IMR-90 (cell line): ENCODE measurements around the gene ZNF616. TPM values are rescaled to one million over a fixed set of nuclear protein-coding genes. Genes with fewer than 3 reads are reported as not detected.

Experiments used
- ATAC-seq: fragments of 200-7000 bp; cut with Tn5 transposase; 2 replicates; pipeline ENCODE4 v1.9.1; 2020; ENCODE audit warnings: low read depth, mild to moderate bottlenecking, moderate library complexity
- BruUV-seq: library from RNA; stranded (reverse); fragments of 400-500 nt; replicated peaks from 2 replicates; lab custom pipeline; 2021; lab: Mats Ljungman, UMichigan
- CTCF ChIA-PET: fragments of 300-600 bp; formaldehyde crosslinking; extraction: SDS; loops from one replicate; lab custom pipeline; 2021; ENCODE audit warnings: antibody characterized with exemption; lab: Yijun Ruan, JAX
- POLR2A ChIA-PET: fragments of 300-600 bp; sonication (Branson Sonifier 250); formaldehyde crosslinking; loops from one replicate; lab custom pipeline; 2022; ENCODE audit warnings: antibody characterized with exemption; ENCODE audit not compliant: unreplicated experiment; lab: Charles Lee
- DNase-seq: peaks from one replicate; pipeline ENCODE4 v3.0.0; 2013
- H2AFZ ChIP-seq: replicated peaks from 2 replicates; pipeline ENCODE3; 2013; ENCODE audit warnings: low read length, mild to moderate bottlenecking; ENCODE audit not compliant: poor library complexity
- H2AK5ac ChIP-seq: 2 replicates; pipeline ENCODE4 v1.6.1; 2013; ENCODE audit warnings: low read depth, low read length, inconsistent platforms
- H2AK9ac ChIP-seq: replicated peaks from 2 replicates; pipeline ENCODE3; 2013; ENCODE audit warnings: mild to moderate bottlenecking, low read depth, low read length, moderate library complexity; ENCODE audit not compliant: poor library complexity
- H2BK120ac ChIP-seq: 2 replicates; pipeline ENCODE4 v1.6.1; 2013; ENCODE audit warnings: low read depth, low read length, inconsistent platforms
- H2BK15ac ChIP-seq: 3 replicates; pipeline ENCODE4 v1.6.1; 2013; ENCODE audit warnings: low read depth, low read length, inconsistent platforms
- H2BK20ac ChIP-seq: 2 replicates; pipeline ENCODE4 v1.6.1; 2013; ENCODE audit warnings: low read depth, mild to moderate bottlenecking, inconsistent platforms, low read length, moderate library complexity
- H2BK5ac ChIP-seq: 2 replicates; pipeline ENCODE4 v1.6.1; 2013; ENCODE audit warnings: mild to moderate bottlenecking, low read depth, low read length, inconsistent platforms; ENCODE audit not compliant: poor library complexity, severe bottlenecking
- H3K14ac ChIP-seq: replicated peaks from 2 replicates; pipeline ENCODE4 v1.6.1; 2013; ENCODE audit warnings: low read depth, low read length, inconsistent platforms
- H3K18ac ChIP-seq: 2 replicates; pipeline ENCODE4 v1.6.1; 2013; ENCODE audit warnings: low read depth, low read length, control low read depth
- H3K23ac ChIP-seq: 2 replicates; pipeline ENCODE4 v1.6.1; 2013; ENCODE audit warnings: low read depth, low read length, inconsistent platforms
- H3K27ac ChIP-seq: 2 replicates; pipeline ENCODE4 v1.5.1; 2013; ENCODE audit warnings: mild to moderate bottlenecking, control low read depth, low read length; ENCODE audit not compliant: insufficient read depth
- H3K27me3 ChIP-seq: 2 replicates; pipeline ENCODE4 v1.6.1; 2013; ENCODE audit warnings: low read length; ENCODE audit not compliant: control insufficient read depth, insufficient read depth
- H3K36me3 ChIP-seq: 2 replicates; pipeline ENCODE4 v1.6.1; 2013; ENCODE audit warnings: low read length, mixed read lengths; ENCODE audit not compliant: control insufficient read depth, insufficient read depth
- H3K4ac ChIP-seq: 2 replicates; pipeline ENCODE4 v1.6.1; 2013; ENCODE audit warnings: low read depth, low read length, inconsistent platforms
- H3K4me1 ChIP-seq: 2 replicates; pipeline ENCODE4 v1.6.1; 2013; ENCODE audit warnings: low read length, mixed read lengths; ENCODE audit not compliant: control insufficient read depth, insufficient read depth
- H3K4me2 ChIP-seq: 2 replicates; pipeline ENCODE4 v1.6.1; 2013; ENCODE audit warnings: low read depth, mild to moderate bottlenecking, control low read depth, low read length, moderate library complexity
- H3K4me3 ChIP-seq: 2 replicates; pipeline ENCODE4 v1.5.1; 2013; ENCODE audit warnings: low read depth, mild to moderate bottlenecking, control low read depth, low read length, moderate library complexity; ENCODE audit not compliant: insufficient read depth
- H3K56ac ChIP-seq: 2 replicates; pipeline ENCODE4 v1.6.1; 2013; ENCODE audit warnings: low read length, inconsistent platforms; ENCODE audit not compliant: insufficient read depth; ENCODE audit errors: extremely low read depth
- H3K79me1 ChIP-seq, 2 experiments: 2 replicates each; pipeline ENCODE4 v1.6.1; 2013; ENCODE audit warnings: low read length in 2 of 2, inconsistent platforms in 1 of 2, low read depth in 1 of 2
- H3K9ac ChIP-seq: 2 replicates; pipeline ENCODE4 v1.6.1; 2013; ENCODE audit warnings: low read depth, low read length, control low read depth
- H3K9me1 ChIP-seq: 2 replicates; pipeline ENCODE4 v1.6.1; 2013; ENCODE audit warnings: low read length, inconsistent platforms; ENCODE audit not compliant: insufficient read depth
- H3K9me3 ChIP-seq: 2 replicates; pipeline ENCODE4 v1.6.1; 2013; ENCODE audit warnings: low read length; ENCODE audit not compliant: control insufficient read depth, insufficient read depth
- H4K20me1 ChIP-seq: 2 replicates; pipeline ENCODE4 v1.6.1; 2013; ENCODE audit warnings: low read length, inconsistent platforms; ENCODE audit not compliant: insufficient read depth
- H4K5ac ChIP-seq: 2 replicates; pipeline ENCODE4 v1.6.1; 2013; ENCODE audit warnings: mild to moderate bottlenecking, low read depth, low read length, control low read depth
- H4K8ac ChIP-seq, 2 experiments: 2 replicates each; pipeline ENCODE4 v1.6.1; 2013; ENCODE audit warnings: low read depth in 2 of 2, low read length in 2 of 2, control low read depth in 1 of 2, inconsistent platforms in 1 of 2
- H4K91ac ChIP-seq: 2 replicates; pipeline ENCODE4 v1.6.1; 2013; ENCODE audit warnings: low read depth, low read length, inconsistent platforms; ENCODE audit not compliant: insufficient read depth
- BHLHE40 ChIP-seq: fragments of 150-350 bp; IDR thresholded peaks from 2 replicates; pipeline ENCODE4 v1.6.1; 2016; ENCODE audit warnings: mild to moderate bottlenecking, low read depth, low read length
- CEBPB ChIP-seq: IDR thresholded peaks from 2 replicates; pipeline ENCODE4 v1.6.1; 2012; ENCODE audit warnings: low read depth, low read length, improper control_type of control experiment
- CHD1 ChIP-seq: IDR thresholded peaks from 2 replicates; pipeline ENCODE4 v1.6.1; 2012; ENCODE audit warnings: low read depth, low read length, improper control_type of control experiment
- FOS ChIP-seq: fragments of 150-350 bp; IDR thresholded peaks from 2 replicates; pipeline ENCODE4 v1.6.1; 2016; ENCODE audit warnings: low read depth, low read length
- MAFK ChIP-seq: IDR thresholded peaks from 2 replicates; pipeline ENCODE4 v1.6.1; 2012; ENCODE audit warnings: low read depth, low read length, improper control_type of control experiment
- MAZ ChIP-seq: IDR thresholded peaks from 2 replicates; pipeline ENCODE4 v1.6.1; 2012; ENCODE audit warnings: low read depth, mild to moderate bottlenecking, low read length, improper control_type of control experiment, moderate library complexity, borderline replicate concordance
- MXI1 ChIP-seq: IDR thresholded peaks from 2 replicates; pipeline ENCODE4 v1.6.1; 2012; ENCODE audit warnings: low read depth, mild to moderate bottlenecking, low read length, moderate library complexity, borderline replicate concordance
- NFE2L2 ChIP-seq: fragments of 150-350 bp; IDR thresholded peaks from 2 replicates; pipeline ENCODE4 v1.6.1; 2016; ENCODE audit warnings: low read depth, mild to moderate bottlenecking, low read length
- POLR2A ChIP-seq: IDR thresholded peaks from 2 replicates; pipeline ENCODE4 v1.6.1; 2012; ENCODE audit warnings: mild to moderate bottlenecking, low read depth, low read length
- RAD21 ChIP-seq: IDR thresholded peaks from 2 replicates; pipeline ENCODE4 v1.6.1; 2012; ENCODE audit warnings: low read length, improper control_type of control experiment
- RCOR1 ChIP-seq: IDR thresholded peaks from 2 replicates; pipeline ENCODE4 v1.6.1; 2012; ENCODE audit warnings: mild to moderate bottlenecking, low read length, improper control_type of control experiment; ENCODE audit not compliant: insufficient replicate concordance
- RFX5 ChIP-seq: IDR thresholded peaks from 2 replicates; pipeline ENCODE4 v1.8.0; 2012; ENCODE audit warnings: low read depth, mild to moderate bottlenecking, low read length, moderate library complexity
- SMC3 ChIP-seq: fragments of 150-350 bp; IDR thresholded peaks from 2 replicates; pipeline ENCODE4 v1.6.1; 2016; ENCODE audit warnings: low read depth, mild to moderate bottlenecking, antibody characterized with exemption, low read length, moderate library complexity
- USF2 ChIP-seq: fragments of 150-350 bp; IDR thresholded peaks from 2 replicates; pipeline ENCODE4 v1.6.1; 2017; ENCODE audit warnings: mild to moderate bottlenecking, antibody characterized with exemption, low read length, low read depth
- WGBS, 2 experiments: methylation state at CpG; one replicate each; pipeline versions ENCODE4 v1.1.5 to v1.1.7; 2013; ENCODE audit warnings: missing lambda C conversion rate in 2 of 2; ENCODE audit not compliant: insufficient read length in 1 of 2; ENCODE audit errors: extremely low coverage in 2 of 2; 5-methylcytosine and 5-hydroxymethylcytosine counted together
- dilution Hi-C: fragments of 300-500 bp; cut with HindIII; formaldehyde crosslinking; loops from one replicate; pipeline ENCODE4 v1.14.3; 2018; ENCODE audit warnings: low sequenced_read_pairs; ENCODE audit not compliant: unreplicated experiment
- in situ Hi-C: fragments of 300-500 bp; cut with MboI; formaldehyde crosslinking; loops from 3 replicates; pipeline ENCODE4 v1.14.3; 2019; ENCODE audit warnings: low sequenced_read_pairs, inconsistent platforms, mixed read lengths
- intact Hi-C: fragments of 100-400 bp; cut with micrococcal nuclease; formaldehyde crosslinking; loops from 2 replicates; pipeline ENCODE4 v1.10.0; 2022
- polyA plus RNA-seq, 3 experiments: library from polyadenylated mRNA; depleted of rRNA; stranded (reverse); fragments of >200 nt; gene quantifications; 2 replicates each; pipeline ENCODE4 v1.2.3, GENCODE V29; 2012; ENCODE audit warnings: low replicate concordance in 1 of 3
- total RNA-seq: library from RNA; depleted of rRNA; stranded (reverse); fragments of >200 nt; gene quantifications from 2 replicates; pipeline ENCODE4 v1.2.3, GENCODE V29; 2012
- TF ChIP-seq, protein P1 (sequence below): conservative IDR thresholded peaks from 2 replicates; pipeline ENCODE4 v1.5.1; 2012; ENCODE audit warnings: mild to moderate bottlenecking, low read depth, low read length, improper control_type of control experiment
- TF ChIP-seq, protein P2 (sequence below): fragments of 150-350 bp; IDR thresholded peaks from 2 replicates; pipeline ENCODE4 v1.6.1; 2016; ENCODE audit warnings: low read depth, mild to moderate bottlenecking, low read length, moderate library complexity, borderline replicate concordance

Gene ZNF616
- total and polyA plus RNA-seq, 2 of the 4 experiments (the other 2 are of a cell fraction): 2.8 to 13.6 TPM

DNA sequence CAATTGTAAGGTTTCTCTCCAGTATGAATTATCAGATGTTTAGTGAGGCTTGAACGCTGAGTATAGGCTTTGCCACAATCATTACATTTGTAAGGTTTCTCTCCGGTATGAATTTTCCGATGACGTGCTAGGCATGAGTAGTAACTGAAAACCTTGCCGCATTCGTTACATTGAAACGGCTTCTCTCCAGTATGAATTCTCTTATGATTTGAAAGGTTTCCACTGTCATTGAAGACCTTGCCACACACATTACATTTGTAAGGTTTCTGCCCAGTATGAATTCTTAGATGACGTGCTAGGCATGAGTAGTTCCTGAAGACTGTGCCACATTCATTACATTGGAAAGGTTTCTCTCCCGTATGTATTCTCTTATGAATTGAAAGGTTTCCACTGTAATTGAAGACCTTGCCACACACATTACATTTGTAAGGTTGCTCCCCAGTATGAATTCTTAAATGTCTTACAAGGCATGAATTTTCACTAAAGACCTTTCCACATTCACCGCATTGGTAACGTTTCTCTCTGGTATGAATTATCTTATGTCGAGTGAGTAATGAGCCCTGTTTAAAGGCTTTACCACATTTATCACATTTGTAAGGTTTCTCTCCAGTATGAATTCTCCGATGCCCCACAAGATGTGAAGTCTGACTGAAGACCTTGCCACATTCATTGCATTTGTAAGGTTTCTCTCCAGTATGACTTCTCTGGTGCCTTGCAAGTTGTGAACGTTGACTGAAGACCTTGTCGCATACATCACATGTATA lies 16.0 kb upstream of the ZNF616 start:
- H3K9me3 ChIP-seq: peaks cover 65% of the 10 kb centered on the region
- POLR2A ChIA-PET: no interaction called here

More for the DNA sequence above, 16.0 kb upstream of the ZNF616 start:
- H3K36me3 ChIP-seq: peaks cover 17% of the 10 kb centered on the region
- DNase-seq: no peak
- H3K4me3 ChIP-seq: no peak overlapping the region
- no peak overlapping the region for H2BK20ac ChIP-seq
- H3K4me1 ChIP-seq: no peaks in the 10 kb centered on the region
- intact Hi-C loops (no loop called here), dilution Hi-C loops (no loop called here), in situ Hi-C loops (no loop called here)
- H3K4ac ChIP-seq: no peak overlapping the region
- no peaks in the 10 kb centered on the region for H3K27me3 ChIP-seq
- no peak overlapping the region for H4K8ac ChIP-seq
- no peaks in the 10 kb centered on the region for H3K79me1 ChIP-seq
- H3K23ac ChIP-seq: no peak overlapping the region
- H2BK15ac ChIP-seq: no peak overlapping the region
- no peak overlapping the region for H2BK5ac ChIP-seq
- no peaks in the 10 kb centered on the region for H3K9me1 ChIP-seq
- no peak overlapping the region for H2AK5ac ChIP-seq
- CTCF ChIA-PET: no interaction called here
- H4K5ac ChIP-seq: no peak overlapping the region
- ATAC-seq: no peak
- no peak overlapping the region for H3K18ac ChIP-seq
- no peak overlapping the region for H2AK9ac ChIP-seq
- no CpG with 5 or more reads among the region's 15 CpGs for WGBS, 2 experiments
- H3K14ac ChIP-seq: no peak overlapping the region
- H3K4me2 ChIP-seq: no peak overlapping the region
- no peak overlapping the region for H2BK120ac ChIP-seq
- H4K20me1 ChIP-seq: no peaks in the 10 kb centered on the region
- no peak overlapping the region for H3K9ac ChIP-seq
- no peak overlapping the region for H2AFZ ChIP-seq
- no peak overlapping the region for H3K56ac ChIP-seq
- no peak overlapping the region for H4K91ac ChIP-seq
- no TSS peak for BruUV-seq
- no peak overlapping the region for H3K27ac ChIP-seq
- TF ChIP-seq, protein P1, sequence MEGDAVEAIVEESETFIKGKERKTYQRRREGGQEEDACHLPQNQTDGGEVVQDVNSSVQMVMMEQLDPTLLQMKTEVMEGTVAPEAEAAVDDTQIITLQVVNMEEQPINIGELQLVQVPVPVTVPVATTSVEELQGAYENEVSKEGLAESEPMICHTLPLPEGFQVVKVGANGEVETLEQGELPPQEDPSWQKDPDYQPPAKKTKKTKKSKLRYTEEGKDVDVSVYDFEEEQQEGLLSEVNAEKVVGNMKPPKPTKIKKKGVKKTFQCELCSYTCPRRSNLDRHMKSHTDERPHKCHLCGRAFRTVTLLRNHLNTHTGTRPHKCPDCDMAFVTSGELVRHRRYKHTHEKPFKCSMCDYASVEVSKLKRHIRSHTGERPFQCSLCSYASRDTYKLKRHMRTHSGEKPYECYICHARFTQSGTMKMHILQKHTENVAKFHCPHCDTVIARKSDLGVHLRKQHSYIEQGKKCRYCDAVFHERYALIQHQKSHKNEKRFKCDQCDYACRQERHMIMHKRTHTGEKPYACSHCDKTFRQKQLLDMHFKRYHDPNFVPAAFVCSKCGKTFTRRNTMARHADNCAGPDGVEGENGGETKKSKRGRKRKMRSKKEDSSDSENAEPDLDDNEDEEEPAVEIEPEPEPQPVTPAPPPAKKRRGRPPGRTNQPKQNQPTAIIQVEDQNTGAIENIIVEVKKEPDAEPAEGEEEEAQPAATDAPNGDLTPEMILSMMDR: no peak
- no peak for TF ChIP-seq NFE2L2
- no peak for TF ChIP-seq USF2
- no peak for TF ChIP-seq SMC3
- TF ChIP-seq POLR2A: no peak
- TF ChIP-seq CHD1: no peak
- no peak for TF ChIP-seq CEBPB
- no peak for TF ChIP-seq RCOR1
- TF ChIP-seq MXI1: no peak
- TF ChIP-seq MAFK: no peak
- TF ChIP-seq, protein P2, sequence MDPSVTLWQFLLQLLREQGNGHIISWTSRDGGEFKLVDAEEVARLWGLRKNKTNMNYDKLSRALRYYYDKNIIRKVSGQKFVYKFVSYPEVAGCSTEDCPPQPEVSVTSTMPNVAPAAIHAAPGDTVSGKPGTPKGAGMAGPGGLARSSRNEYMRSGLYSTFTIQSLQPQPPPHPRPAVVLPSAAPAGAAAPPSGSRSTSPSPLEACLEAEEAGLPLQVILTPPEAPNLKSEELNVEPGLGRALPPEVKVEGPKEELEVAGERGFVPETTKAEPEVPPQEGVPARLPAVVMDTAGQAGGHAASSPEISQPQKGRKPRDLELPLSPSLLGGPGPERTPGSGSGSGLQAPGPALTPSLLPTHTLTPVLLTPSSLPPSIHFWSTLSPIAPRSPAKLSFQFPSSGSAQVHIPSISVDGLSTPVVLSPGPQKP: no peak
- TF ChIP-seq FOS: no peak
- no peak for TF ChIP-seq RAD21
- TF ChIP-seq RFX5: no peak
- no peak for TF ChIP-seq MAZ
- TF ChIP-seq BHLHE40: no peak
